Fibroblast of gingiva (primary cell): ENCODE data around the gene MYO1D.

Experiments used
- DNase-seq: peaks from one replicate; pipeline ENCODE4 v3.0.0-alpha.2; 2011; ENCODE audit warnings: low read depth

MYO1D gene

GRCh38 chr17:32488177-32488542 is 388.8 kb downstream of the MYO1D start:
- DNase-seq: no peak

GRCh38 chr17:32487473-32488176 is 389.3 kb downstream of the MYO1D start:
- no peak for DNase-seq

DNA sequence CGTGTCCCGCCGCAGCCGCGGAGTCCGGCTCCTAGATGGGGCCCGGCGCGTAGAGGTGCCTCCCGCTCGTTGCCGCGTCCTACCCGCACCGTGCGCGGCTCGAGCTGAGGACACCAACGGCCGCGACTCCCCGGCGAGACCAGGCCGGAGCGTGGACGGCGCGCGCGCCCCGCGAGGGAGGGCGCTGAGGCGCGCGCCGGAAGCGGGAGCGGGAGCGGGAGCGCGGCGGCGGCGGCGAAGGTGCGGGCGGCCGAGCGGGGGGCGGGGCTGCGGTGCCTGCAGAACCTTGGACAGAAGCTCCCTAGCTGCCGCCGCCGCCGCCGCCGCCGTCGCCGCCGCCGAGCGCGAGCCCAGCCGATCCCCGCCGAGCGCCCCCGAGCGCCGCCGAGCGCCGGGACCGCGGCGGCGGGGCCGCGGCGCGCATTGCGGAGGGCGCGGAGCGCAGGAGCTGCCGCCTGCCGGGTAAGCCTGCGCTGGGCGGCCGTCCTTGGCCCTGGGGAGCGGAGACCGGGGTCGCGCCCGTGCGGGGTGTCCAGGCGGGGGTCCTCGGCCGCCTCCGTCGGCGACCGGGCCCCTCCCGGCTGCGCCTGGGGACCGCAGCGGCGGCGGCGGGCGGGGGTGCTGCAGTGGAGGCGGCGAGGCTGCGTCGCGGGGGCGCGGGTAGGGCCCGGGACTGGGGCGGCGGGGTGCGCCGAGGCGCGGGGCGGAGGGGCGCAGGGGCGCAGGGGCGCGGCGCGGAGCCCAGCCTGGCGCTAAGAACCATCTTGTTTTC is 390.0 kb downstream of the MYO1D start, which contains the start of gene CDK5R1:
CDK5R1 (plus strand) TSS at position 293 of the 772 bp plus-strand sequence. CDS start 628 bp downstream, outside the sequence.
- DNase-seq: peak; percentile 61

DNA sequence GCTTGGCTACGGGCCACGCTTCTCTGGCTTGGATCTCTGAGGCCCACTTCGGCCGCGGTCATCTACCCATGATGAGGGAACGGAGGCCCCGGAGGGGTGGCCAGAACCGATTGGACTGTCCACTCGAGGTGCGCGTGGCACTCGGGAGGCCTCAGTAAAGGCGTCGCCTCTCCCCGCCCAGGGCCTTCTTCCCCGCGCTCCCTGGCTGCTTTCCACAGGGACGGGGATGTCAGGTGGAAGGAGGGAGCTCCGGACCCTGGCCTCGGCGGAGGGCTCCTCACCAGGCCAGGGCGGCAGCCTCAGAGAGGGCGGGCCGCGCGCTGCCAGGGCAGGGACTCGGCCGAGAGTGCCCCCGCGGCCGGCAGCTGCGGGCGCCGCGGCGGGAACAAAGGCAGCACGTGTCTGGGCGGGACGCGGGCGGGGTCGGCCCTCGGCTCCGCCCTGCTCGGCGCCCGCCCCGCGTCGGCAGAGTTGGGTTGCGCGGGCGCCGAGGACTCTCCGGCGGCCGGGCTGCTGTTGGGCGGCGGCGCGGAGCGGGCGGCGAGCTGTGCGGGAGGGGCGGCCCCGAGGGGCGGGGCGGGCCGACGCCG is 390.7 kb downstream of the MYO1D start:
- DNase-seq: peak; percentile 62

DNA sequence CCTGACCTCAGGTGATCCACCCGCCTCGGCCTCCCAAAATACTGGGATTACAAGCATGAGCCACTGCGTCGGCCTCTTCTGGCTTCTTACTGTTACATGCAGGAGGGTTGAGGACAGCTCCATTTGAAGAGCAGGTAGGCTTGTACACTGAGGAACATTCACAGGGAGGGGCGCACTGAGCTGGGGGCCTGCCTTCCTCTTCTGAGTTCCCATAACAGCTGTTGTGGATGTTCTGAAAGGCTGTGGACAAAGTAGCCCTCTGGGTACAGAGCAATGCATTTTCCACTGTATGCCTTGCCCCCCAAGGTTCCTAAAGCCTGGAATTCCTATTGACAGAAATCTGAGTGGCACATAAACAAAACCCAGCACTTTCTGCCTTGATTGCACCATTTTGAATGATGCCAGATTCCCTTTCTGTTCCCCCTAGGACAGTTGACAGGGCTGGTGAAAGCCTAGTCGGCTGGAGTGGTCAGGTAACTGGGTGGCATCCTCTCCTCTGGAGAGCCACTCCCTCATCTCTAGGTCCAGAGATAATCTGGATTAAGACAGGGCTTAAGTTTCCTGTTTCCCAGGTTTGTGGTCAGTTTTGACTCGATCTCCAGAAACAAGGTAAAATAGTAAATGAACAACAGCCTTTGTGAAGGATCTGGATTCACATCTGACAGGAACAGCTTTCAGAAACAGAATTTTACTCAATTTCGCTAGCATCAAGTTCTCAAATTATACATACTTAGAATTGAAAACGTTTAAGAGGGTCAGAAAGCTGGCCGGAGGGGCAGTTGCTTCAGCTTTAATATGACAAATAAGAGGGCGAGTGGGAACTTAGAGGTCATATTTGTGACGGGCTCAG is 391.4 kb downstream of the MYO1D start:
- DNase-seq: no peak

DNA sequence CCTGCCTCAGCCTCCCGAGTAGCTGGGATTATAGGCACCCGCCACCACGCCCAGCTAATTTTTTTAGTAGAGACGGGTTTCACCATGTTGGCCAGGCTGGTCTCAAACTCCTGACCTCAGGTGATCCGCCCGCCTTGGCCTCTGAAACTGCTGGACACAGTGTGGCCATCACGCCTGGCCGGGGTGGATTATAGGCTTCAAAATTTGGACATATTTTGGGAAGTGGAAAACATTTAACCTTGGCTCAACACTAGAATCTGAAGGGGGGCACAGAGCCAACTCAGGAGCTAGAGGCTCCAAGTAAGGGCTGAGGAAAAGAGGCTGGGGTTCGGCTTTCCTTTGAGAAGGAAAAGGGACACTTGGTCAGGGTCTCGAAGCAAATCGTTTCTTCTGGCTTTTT is 392.3 kb downstream of the MYO1D start:
- no peak for DNase-seq

- no peak for DNase-seq
These were observed 392.9 kb downstream of the MYO1D start for GRCh38 chr17:32484041-32484461.

DNA sequence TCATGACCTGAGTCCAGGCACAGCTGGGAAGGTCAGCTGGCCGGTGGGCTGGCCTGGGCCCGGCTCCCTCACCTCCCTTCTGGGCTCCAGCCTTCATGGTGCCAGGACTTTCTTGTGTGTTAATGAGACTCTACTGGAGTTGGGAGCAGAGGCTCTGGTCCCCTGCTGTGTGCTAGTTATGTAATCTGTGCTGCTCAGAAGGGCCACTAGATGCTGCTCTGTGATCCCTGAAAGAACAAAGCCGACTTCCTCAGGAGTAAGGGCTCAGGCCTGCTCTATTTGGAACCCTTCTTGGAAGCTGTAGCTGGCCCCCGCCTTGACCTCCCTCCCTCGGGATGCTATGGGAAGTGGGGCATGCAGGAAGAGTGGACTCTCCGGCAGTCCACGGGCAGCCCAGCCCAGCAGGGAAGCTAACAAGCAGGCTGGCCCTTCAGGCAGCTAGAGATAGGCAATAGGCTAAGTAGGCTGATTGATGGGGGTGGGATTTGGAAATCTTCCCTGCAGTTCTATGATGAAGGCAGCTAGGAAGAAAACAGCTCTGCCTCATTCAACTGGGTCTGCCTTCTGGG is 393.4 kb downstream of the MYO1D start:
- DNase-seq: peak; percentile 65

- no peak for DNase-seq
These were observed 394.2 kb downstream of the MYO1D start for GRCh38 chr17:32482568-32483320.

- DNase-seq: no peak
These were observed 395.7 kb downstream of the MYO1D start for GRCh38 chr17:32481193-32481592.

- DNase-seq: no peak
These were observed 397.8 kb downstream of the MYO1D start for GRCh38 chr17:32479074-32479617.

- no peak for DNase-seq
These were observed 399.7 kb downstream of the MYO1D start for GRCh38 chr17:32477220-32477619.

GRCh38 chr17:32475258-32475657 is 401.7 kb downstream of the MYO1D start:
- no peak for DNase-seq

DNA sequence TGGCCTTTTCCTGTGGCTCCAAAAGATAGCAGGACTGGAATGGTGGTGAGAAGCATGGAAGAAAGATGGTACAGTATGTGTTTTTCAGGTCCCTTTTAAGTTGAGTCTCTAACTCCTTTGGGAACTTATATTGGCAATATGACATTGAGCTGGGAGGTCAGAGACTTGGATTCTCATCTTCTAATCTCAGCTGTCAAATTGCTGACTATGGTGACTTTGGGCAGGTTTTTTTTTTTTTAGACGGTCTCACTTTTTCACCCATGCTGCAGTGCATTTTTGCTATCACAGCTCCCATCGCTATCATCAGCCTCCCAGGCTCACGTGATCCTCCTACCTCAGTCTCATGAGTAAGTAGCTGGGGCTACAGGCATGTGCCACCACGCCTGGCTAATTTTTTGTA is 405.3 kb downstream of the MYO1D start:
- no peak for DNase-seq

DNA sequence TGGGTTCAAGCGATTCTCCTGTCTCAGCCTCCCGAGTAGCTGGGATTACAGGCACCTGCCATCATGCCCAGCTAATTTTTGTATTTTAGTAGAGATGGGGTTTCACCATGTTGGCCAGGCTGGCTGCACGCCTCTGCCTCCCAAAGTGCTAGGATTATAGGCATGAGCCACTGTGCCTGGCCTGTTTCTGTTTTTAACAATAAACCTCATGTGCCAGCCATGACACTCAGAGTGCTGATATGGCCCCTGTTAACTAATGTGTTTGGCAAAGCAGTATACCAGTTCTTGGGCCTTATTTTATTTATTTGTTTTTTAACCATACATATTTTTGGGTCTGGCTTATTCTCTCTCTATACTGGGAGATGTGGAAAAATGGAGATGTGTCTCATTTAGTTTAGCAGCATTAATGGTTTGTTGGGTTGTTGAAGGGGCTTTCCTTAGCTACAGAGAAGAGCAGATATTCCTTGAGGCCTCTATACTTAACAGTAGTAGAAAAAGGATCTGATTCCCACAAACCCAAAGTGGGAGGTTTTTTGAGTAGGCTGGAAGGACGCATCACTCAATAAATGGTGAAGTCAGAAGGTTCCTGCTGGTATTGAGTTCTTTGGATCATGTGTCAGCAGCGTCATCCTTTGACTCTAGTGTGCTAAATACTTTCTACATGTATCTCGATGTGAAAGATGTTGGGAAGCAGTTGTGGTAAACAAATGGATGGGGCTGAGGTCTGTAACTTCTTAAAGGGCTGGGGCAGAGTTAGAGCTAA is 406.3 kb downstream of the MYO1D start:
- DNase-seq: no peak

GRCh38 chr17:32467949-32468348 is 409.0 kb downstream of the MYO1D start:
- no peak for DNase-seq

GRCh38 chr17:32464374-32464773 is 412.6 kb downstream of the MYO1D start:
- DNase-seq: no peak

GRCh38 chr17:32463304-32463703 is 413.6 kb downstream of the MYO1D start:
- no peak for DNase-seq

- DNase-seq: peak; percentile 30
These were observed 414.9 kb downstream of the MYO1D start for GRCh38 chr17:32461853-32462617.
